ENCODE results near the gene LSAMP.

The LSAMP gene

GRCh38 chr3:116350119-116350733 lies 95.1 kb downstream of the LSAMP start:
- DNase-seq, result no peak

GRCh38 chr3:116348216-116348615 lies 97.1 kb downstream of the LSAMP start:
- DNase-seq, result no peak

- DNase-seq, result no peak
Observed at GRCh38 chr3:116342499-116342898, 102.8 kb downstream of the LSAMP start.

GRCh38 chr3:116341899-116342298 lies 103.4 kb downstream of the LSAMP start:
- no peak for DNase-seq

- no peak for DNase-seq
Observed at GRCh38 chr3:116341381-116341780, 103.9 kb downstream of the LSAMP start.

GRCh38 chr3:116340680-116341216 lies 104.5 kb downstream of the LSAMP start:
- no peak for DNase-seq

GRCh38 chr3:116339441-116340028 lies 105.8 kb downstream of the LSAMP start:
- no peak for DNase-seq

GRCh38 chr3:116338713-116339112 lies 106.6 kb downstream of the LSAMP start:
- DNase-seq, result no peak

GRCh38 chr3:116337229-116337628 lies 108.1 kb downstream of the LSAMP start:
- no peak for DNase-seq

- DNase-seq, result no peak
Observed at GRCh38 chr3:116331380-116331779, 113.9 kb downstream of the LSAMP start.

GRCh38 chr3:116322750-116323375 lies 122.4 kb downstream of the LSAMP start:
- DNase-seq, result no peak

- DNase-seq, result no peak
Observed at GRCh38 chr3:116318370-116318769, 126.9 kb downstream of the LSAMP start.

- no peak for DNase-seq
Observed at GRCh38 chr3:116316771-116317170, 128.5 kb downstream of the LSAMP start.

- DNase-seq, result no peak
Observed at GRCh38 chr3:116314476-116314875, 130.8 kb downstream of the LSAMP start.

GRCh38 chr3:116306720-116307119 lies 138.6 kb downstream of the LSAMP start:
- no peak for DNase-seq

- DNase-seq, result no peak
Observed at GRCh38 chr3:116306149-116306548, 139.1 kb downstream of the LSAMP start.

- DNase-seq, result no peak
Observed at GRCh38 chr3:116302087-116302747, 143.1 kb downstream of the LSAMP start.

- DNase-seq, result no peak
Observed at GRCh38 chr3:116301422-116301821, 143.9 kb downstream of the LSAMP start.

GRCh38 chr3:116300226-116300625 lies 145.1 kb downstream of the LSAMP start:
- no peak for DNase-seq

GRCh38 chr3:116299646-116300081 lies 145.6 kb downstream of the LSAMP start:
- DNase-seq, result no peak

GRCh38 chr3:116298151-116298550 lies 147.1 kb downstream of the LSAMP start:
- DNase-seq, result no peak

- DNase-seq, result no peak
Observed at GRCh38 chr3:116291141-116291540, 154.1 kb downstream of the LSAMP start.

- no peak for DNase-seq
Observed at GRCh38 chr3:116288485-116288884, 156.8 kb downstream of the LSAMP start.

All from NCI-H748 treated with DMSO at 0.1 percent for 48 hours (cell line).